Esophagus squamous epithelium (tissue), 4 donors: ENCODE results near the gene ADGRE1.

Source experiments
- CTCF ChIP-seq, 6 experiments: fragments of 450-650 bp in 4 of 6; fragments of 200-600 bp in 2 of 6; sonication (generic) in 2 of 6; IDR thresholded peaks; one replicate each; pipeline ENCODE4 v1.5.1; 2016 to 2019; ENCODE audit warnings: antibody characterized with exemption in 6 of 6, mild to moderate bottlenecking in 4 of 6, moderate library complexity in 4 of 6
- POLR2A ChIP-seq, 4 donors: fragments of 450-650 bp; IDR thresholded peaks; one replicate each; pipeline ENCODE4 v1.6.1; 2017; ENCODE audit warnings: antibody characterized with exemption in 4 of 4, mild to moderate bottlenecking in 4 of 4, moderate library complexity in 3 of 4

GRCh38 chr19:6983448-6983847 lies 96.1 kb downstream of the ADGRE1 start:
- TF ChIP-seq POLR2A (IDR thresholded peaks at IDR 0.05) = no peak
- no peak for TF ChIP-seq CTCF (IDR thresholded peaks at IDR 0.05)
